NCI-H748 treated with DMSO at 0.1 percent for 48 hours (cell line): ENCODE results near the gene PUS1.
"Not testable (repeated sequence)": the region's sequence is repeated elsewhere in the genome, so short reads cannot be mapped to it uniquely, and the experiment has no call there.

ENCODE experiments used
- DNase-seq: peaks from one replicate; lab custom pipeline; 2025; lab: John Stamatoyannopoulos, UW

PUS1 gene

DNA sequence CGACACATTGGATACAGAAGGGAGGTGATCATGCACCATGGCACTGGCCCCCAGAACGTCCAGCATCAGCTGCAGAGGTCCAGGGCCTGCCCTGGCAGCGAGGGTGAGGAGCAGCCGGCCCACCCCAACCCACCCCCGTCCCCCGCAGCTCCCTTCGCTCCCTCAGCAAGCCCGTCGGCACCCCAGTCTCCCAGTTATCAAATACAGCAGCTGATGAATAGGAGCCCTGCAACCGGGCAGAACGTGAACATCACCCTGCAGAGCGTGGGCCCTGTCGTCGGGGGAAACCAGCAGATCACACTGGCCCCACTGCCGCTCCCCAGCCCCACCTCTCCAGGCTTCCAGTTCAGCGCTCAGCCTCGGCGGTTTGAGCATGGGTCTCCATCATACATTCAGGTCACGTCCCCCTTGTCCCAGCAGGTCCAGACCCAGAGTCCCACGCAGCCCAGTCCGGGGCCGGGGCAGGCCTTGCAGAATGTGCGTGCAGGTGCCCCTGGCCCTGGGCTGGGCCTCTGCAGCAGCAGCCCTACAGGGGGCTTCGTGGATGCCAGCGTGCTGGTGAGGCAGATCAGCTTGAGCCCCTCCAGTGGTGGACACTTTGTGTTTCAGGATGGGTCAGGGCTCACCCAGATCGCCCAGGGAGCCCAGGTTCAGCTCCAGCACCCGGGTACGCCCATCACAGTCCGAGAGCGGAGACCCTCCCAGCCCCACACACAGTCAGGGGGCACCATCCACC, 31.7 kb downstream of the PUS1 start:
- DNase-seq: not testable (repeated sequence)

DNA sequence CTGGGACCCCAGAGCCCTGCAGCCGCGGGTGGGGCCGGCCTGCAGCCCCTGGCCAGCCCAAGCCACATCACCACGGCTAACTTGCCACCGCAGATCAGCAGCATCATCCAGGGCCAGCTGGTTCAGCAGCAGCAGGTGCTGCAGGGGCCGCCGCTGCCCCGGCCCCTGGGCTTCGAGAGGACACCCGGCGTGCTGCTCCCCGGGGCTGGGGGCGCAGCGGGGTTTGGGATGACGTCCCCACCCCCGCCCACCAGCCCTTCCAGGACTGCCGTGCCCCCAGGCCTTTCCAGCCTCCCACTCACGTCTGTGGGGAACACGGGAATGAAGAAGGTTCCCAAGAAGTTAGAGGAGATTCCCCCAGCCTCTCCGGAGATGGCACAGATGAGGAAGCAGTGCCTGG, 32.3 kb downstream of the PUS1 start:
- not testable (repeated sequence) for DNase-seq

DNA sequence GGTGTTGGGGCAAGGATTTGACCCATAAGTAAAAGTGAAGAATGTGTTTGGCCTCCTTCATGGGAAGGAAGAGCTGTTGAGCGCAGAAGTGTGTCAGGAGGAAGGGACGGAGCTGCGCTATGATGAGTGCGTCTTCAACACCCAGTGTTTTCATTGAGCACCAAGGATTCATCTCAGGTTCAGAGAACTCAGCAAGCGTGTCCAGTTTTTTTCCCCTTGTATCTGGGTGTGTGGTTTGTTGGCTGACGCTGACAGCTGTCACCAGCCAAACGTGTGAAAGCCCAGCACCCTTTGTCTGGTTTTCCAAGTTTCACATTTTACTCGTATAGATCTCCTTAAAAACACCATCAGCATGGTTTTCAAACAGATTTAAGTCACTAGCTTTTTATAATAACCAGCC, 33.0 kb downstream of the PUS1 start:
- DNase-seq: no peak

GRCh38 chr12:131963381-131963780, 34.3 kb downstream of the PUS1 start:
- DNase-seq: no peak

- DNase-seq: no peak
These were observed 36.0 kb downstream of the PUS1 start for GRCh38 chr12:131965073-131965472.

- DNase-seq: no peak
These were observed 42.1 kb downstream of the PUS1 start for GRCh38 chr12:131971226-131971625.

DNA sequence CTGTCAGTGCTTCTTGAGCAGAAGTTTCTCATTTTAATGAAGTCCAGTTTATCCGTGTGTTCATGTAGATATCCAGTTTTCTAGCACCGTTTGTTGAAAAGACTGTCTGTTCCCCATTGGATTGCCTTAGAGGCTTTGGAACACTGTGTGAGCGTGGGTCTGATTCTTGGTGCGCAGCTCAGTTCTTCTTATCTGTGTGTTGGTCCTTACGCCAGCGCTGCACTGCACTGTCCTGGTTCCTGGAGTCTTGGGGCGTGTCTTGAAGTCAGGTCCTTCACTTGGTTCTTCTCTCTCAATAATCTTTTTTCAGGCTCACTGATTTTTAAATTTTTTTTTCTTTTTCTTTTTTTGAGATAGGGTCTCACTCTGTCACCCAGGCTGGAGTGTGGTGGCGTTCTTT, 46.2 kb downstream of the PUS1 start:
- no peak for DNase-seq

- no peak for DNase-seq
These were observed 50.5 kb downstream of the PUS1 start for GRCh38 chr12:131979606-131980005.

- DNase-seq: no peak
These were observed 51.2 kb downstream of the PUS1 start for GRCh38 chr12:131980263-131980662.

DNA sequence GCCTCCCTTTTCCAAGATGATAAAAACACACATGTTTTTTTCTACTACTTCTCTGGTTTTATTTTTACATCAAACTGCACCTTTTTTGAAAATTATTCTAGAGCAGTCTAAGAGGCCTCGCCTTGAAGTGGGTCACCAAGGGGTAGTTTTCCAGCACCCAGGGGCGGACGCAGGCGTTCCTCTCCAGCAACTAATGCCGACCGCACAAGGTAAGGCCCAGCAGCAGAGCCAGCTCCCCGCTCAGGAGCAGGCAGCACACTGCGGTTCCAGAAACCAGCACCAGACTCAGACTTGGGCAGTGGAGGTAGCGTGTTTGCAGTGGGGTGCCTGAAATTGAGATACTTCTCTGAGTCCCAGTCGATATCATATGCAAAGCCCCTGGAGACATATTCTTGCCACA, 52.3 kb downstream of the PUS1 start:
- DNase-seq: no peak

GRCh38 chr12:131982041-131982440, 53.0 kb downstream of the PUS1 start:
- DNase-seq: no peak

GRCh38 chr12:131983026-131983425, 54.0 kb downstream of the PUS1 start:
- DNase-seq: no peak

- no peak for DNase-seq
These were observed 54.5 kb downstream of the PUS1 start for GRCh38 chr12:131983554-131983953.

- no peak for DNase-seq
These were observed 55.3 kb downstream of the PUS1 start for GRCh38 chr12:131984334-131984733.

GRCh38 chr12:131985510-131985875, 56.4 kb downstream of the PUS1 start:
- DNase-seq: not testable (repeated sequence)

- no peak for DNase-seq
These were observed 57.3 kb downstream of the PUS1 start for GRCh38 chr12:131986361-131986760.

GRCh38 chr12:131986910-131987309, 57.8 kb downstream of the PUS1 start:
- DNase-seq: no peak

DNA sequence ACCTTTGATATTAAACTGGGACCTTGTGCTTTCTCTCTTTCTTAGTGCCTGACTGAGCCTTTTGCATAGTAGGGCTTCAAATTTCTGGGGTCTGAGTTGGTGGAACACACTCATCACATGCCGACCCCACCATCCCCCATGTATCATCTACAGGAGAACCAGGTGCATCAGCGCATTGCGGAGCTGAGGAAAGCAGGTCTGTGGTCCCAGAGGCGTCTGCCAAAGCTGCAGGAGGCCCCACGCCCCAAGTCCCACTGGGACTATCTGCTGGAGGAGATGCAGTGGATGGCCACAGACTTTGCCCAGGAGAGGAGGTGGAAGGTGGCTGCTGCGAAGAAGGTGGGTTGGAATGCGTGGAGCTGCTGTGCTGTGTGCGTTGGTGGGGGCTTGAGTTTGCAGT, 58.5 kb downstream of the PUS1 start:
- no peak for DNase-seq

DNA sequence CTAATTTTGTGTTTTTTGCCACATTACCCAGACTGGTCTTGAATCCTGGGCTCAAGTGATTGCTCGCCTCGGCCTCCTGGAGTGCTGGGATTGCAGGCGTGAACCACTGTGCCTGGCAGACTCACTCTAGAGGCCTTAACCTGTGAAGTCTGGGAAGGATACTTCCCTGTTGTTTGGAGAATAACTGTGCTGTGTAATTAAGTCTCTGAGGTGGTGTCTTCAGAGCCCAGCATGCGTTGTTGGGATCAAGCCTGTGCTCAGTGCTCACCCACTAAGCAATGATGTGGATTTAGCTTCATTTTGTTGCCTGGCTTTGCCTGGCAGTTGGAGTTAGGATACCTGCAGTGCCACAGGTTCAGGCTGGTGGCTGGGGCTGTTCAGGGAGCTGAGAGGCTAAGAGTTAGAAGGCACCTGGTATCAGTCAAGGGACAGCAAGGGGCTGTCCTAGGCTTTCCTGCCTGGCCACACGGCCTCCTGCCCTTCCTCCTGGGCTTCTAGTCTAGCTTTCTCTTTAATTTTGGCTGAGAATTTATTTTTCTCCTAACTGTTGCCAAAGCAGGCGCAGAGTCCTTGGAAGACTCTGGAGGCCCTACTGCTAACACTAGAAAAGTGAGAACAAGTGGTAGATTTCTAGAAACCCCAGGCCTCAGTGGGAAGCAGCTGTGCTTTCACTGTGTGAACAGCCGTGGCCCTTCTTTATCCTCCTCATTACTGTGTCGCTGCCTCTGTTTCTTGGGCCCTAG, 59.1 kb downstream of the PUS1 start:
- DNase-seq: no peak

GRCh38 chr12:131989021-131989420, 59.9 kb downstream of the PUS1 start:
- no peak for DNase-seq

GRCh38 chr12:131990066-131990979, 61.2 kb downstream of the PUS1 start:
- peak; percentile 4 for DNase-seq

DNA sequence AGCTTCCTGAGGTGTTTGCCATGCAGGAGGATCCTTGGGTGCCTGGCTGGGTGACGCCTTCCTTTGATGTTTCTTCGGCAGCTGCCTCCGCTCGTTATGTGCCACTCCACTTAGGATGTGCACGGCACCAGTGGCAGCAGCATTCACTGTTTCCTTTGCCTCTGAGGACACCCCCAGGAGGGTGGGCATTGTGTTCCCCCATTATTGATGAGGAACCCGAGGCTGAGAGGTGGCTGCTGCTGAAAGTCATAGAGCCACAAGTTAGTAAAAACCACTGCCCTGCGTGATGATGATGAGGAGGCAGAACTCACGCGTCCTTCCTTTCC, 61.9 kb downstream of the PUS1 start:
- DNase-seq: no peak
